Hepatocyte (in vitro differentiated cells): ENCODE measurements around the gene SPRY1. TPM values are rescaled to one million over a fixed set of nuclear protein-coding genes. Genes with fewer than 3 reads are reported as not detected.

ENCODE experiments used
- DNase-seq: peaks from one replicate; pipeline ENCODE4 v3.0.0-alpha.2; 2016; ENCODE audit warnings: low spot score
- H2AFZ ChIP-seq: fragments of 200-600 bp; sonication (generic); 2 replicates; pipeline ENCODE4 v1.6.0; 2016; ENCODE audit warnings: antibody characterized with exemption, mild to moderate bottlenecking
- H3K27ac ChIP-seq: fragments of 200-600 bp; sonication (generic); 2 replicates; pipeline ENCODE4 v1.5.1; 2016; ENCODE audit warnings: mild to moderate bottlenecking
- H3K27me3 ChIP-seq: fragments of 200-600 bp; sonication (generic); 2 replicates; pipeline ENCODE4 v1.6.1; 2016
- H3K36me3 ChIP-seq: fragments of 200-600 bp; sonication (generic); replicated peaks from 2 replicates; pipeline ENCODE4 v1.5.1; 2016; ENCODE audit warnings: low read depth; ENCODE audit not compliant: insufficient read depth
- H3K4me1 ChIP-seq: fragments of 200-600 bp; sonication (generic); 2 replicates; pipeline ENCODE4 v1.5.1; 2016; ENCODE audit warnings: mild to moderate bottlenecking, moderate library complexity; ENCODE audit not compliant: insufficient read depth
- H3K4me2 ChIP-seq: fragments of 200-600 bp; sonication (generic); 2 replicates; pipeline ENCODE4 v1.6.0; 2016
- H3K4me3 ChIP-seq: fragments of 200-600 bp; sonication (generic); 2 replicates; pipeline ENCODE4 v1.5.1; 2016; ENCODE audit warnings: mild to moderate bottlenecking
- H3K79me2 ChIP-seq: fragments of 200-600 bp; sonication (generic); 2 replicates; pipeline ENCODE4 v1.6.0; 2017; ENCODE audit warnings: mild to moderate bottlenecking
- H3K9me2 ChIP-seq: fragments of 200-600 bp; sonication (generic); replicated peaks from 2 replicates; pipeline ENCODE4 v1.6.0; 2017; ENCODE audit warnings: mild to moderate bottlenecking; ENCODE audit not compliant: insufficient read depth
- H3K9me3 ChIP-seq: fragments of 200-600 bp; sonication (generic); 2 replicates; pipeline ENCODE4 v1.5.1; 2016; ENCODE audit warnings: low read depth, mild to moderate bottlenecking
- H4K20me1 ChIP-seq: fragments of 200-600 bp; sonication (generic); 2 replicates; pipeline ENCODE4 v1.6.0; 2016; ENCODE audit warnings: mild to moderate bottlenecking; ENCODE audit not compliant: insufficient read depth, poor library complexity, severe bottlenecking
- EZH2 ChIP-seq: fragments of 200-600 bp; sonication (generic); IDR thresholded peaks from 2 replicates; pipeline ENCODE4 v1.6.1; 2016; ENCODE audit warnings: antibody characterized with exemption, mild to moderate bottlenecking, borderline replicate concordance
- EZH2phosphoT487 ChIP-seq: fragments of 200-600 bp; sonication (generic); IDR thresholded peaks from one replicate; pipeline ENCODE4 v1.6.1; 2018; ENCODE audit warnings: antibody characterized with exemption, mild to moderate bottlenecking, low read depth, moderate library complexity; ENCODE audit not compliant: unreplicated experiment, severe bottlenecking
- WGBS: methylation state at CpG from one replicate; pipeline ENCODE4 v1.1.6; 2016; ENCODE audit warnings: low lambda C conversion rate; ENCODE audit errors: missing lambda C conversion rate; 5-methylcytosine and 5-hydroxymethylcytosine counted together
- polyA plus RNA-seq: library from polyadenylated mRNA; unstranded; fragments of >200 nt; fragmentation: Nextera tagmentation; extraction: Ambion mirVana; gene quantifications from 2 replicates; pipeline ENCODE4 v1.2.1, GENCODE V29; 2016
- total RNA-seq: library from RNA; depleted of rRNA; stranded (reverse); fragments of >200 nt; gene quantifications from 2 replicates; pipeline ENCODE4 v1.2.3, GENCODE V29; 2014
- TF ChIP-seq, protein P1 (sequence below): fragments of 200-600 bp; sonication (generic); IDR thresholded peaks from 2 replicates; pipeline ENCODE4 v1.5.1; 2016; ENCODE audit warnings: antibody characterized with exemption, mild to moderate bottlenecking; ENCODE audit not compliant: poor library complexity

Gene SPRY1
- total and polyA plus RNA-seq, 2 experiments from 2014 or later: 37.7 to 40.1 TPM

- Histone ChIP-seq H3K36me3 (no peaks in the 10 kb centered on the region), H3K4me3 (no peak overlapping the region), H3K9me3 (no peaks in the 10 kb centered on the region), H3K79me2 (no peaks in the 10 kb centered on the region), H3K9me2 (no peaks in the 10 kb centered on the region), H3K4me2 (no peak overlapping the region), H3K4me1 (peaks cover 14% of the 10 kb centered on the region), H2AFZ (no peak overlapping the region), H3K27ac (no peak overlapping the region), H3K27me3 (no peaks in the 10 kb centered on the region), H4K20me1 (no peaks in the 10 kb centered on the region)
- TF ChIP-seq EZH2: no peak
- TF ChIP-seq, protein P1, sequence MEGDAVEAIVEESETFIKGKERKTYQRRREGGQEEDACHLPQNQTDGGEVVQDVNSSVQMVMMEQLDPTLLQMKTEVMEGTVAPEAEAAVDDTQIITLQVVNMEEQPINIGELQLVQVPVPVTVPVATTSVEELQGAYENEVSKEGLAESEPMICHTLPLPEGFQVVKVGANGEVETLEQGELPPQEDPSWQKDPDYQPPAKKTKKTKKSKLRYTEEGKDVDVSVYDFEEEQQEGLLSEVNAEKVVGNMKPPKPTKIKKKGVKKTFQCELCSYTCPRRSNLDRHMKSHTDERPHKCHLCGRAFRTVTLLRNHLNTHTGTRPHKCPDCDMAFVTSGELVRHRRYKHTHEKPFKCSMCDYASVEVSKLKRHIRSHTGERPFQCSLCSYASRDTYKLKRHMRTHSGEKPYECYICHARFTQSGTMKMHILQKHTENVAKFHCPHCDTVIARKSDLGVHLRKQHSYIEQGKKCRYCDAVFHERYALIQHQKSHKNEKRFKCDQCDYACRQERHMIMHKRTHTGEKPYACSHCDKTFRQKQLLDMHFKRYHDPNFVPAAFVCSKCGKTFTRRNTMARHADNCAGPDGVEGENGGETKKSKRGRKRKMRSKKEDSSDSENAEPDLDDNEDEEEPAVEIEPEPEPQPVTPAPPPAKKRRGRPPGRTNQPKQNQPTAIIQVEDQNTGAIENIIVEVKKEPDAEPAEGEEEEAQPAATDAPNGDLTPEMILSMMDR: no peak
- no peak for TF ChIP-seq EZH2phosphoT487
- DNase-seq: no peak
- 85% methylated on average over 3 of the region's 5 CpGs for WGBS
These were observed 14.9 kb downstream of the SPRY1 start for GRCh38 chr4:123411514-123411913.

- Histone ChIP-seq H3K27me3 (no peaks in the 10 kb centered on the region), H3K4me2 (no peak overlapping the region), H2AFZ (no peak overlapping the region)
These were observed 15.5 kb downstream of the SPRY1 start for GRCh38 chr4:123412091-123412505.

GRCh38 chr4:123412700-123413512 is 16.3 kb downstream of the SPRY1 start:
- Histone ChIP-seq H3K27me3 (no peaks in the 10 kb centered on the region), H2AFZ (no peak overlapping the region), H3K36me3 (no peaks in the 10 kb centered on the region), H3K9me3 (no peaks in the 10 kb centered on the region), H3K79me2 (no peaks in the 10 kb centered on the region), H3K4me2 (no peak overlapping the region), H3K27ac (no peak overlapping the region), H3K4me3 (no peak overlapping the region), H4K20me1 (no peaks in the 10 kb centered on the region), H3K4me1 (peaks cover 16% of the 10 kb centered on the region), H3K9me2 (no peaks in the 10 kb centered on the region)
- no peak for TF ChIP-seq EZH2
- TF ChIP-seq EZH2phosphoT487: no peak
- TF ChIP-seq, protein P1: no peak
- DNase-seq: no peak
- WGBS: 78% methylated on average over 3 of the region's 4 CpGs

More at GRCh38 chr4:123412091-123412505, 15.5 kb downstream of the SPRY1 start:
- no peak for DNase-seq
- Histone ChIP-seq H3K4me1 (peaks cover 14% of the 10 kb centered on the region), H3K79me2 (no peaks in the 10 kb centered on the region), H3K36me3 (no peaks in the 10 kb centered on the region), H3K9me2 (no peaks in the 10 kb centered on the region), H3K9me3 (no peaks in the 10 kb centered on the region), H3K4me3 (no peak overlapping the region), H4K20me1 (no peaks in the 10 kb centered on the region), H3K27ac (no peak overlapping the region)
- WGBS: 7% methylated on average over 1 of the region's 1 CpG
- TF ChIP-seq EZH2: no peak
- TF ChIP-seq, protein P1: no peak
- no peak for TF ChIP-seq EZH2phosphoT487
